Tibial artery (tissue), 4 donors: ENCODE results near the gene TRIM54.

Experiments
- DNase-seq, 2 donors: peaks; one replicate each; pipeline ENCODE4 v3.0.0-alpha.2; 2019
- H3K27ac ChIP-seq, 2 donors: fragments of 200-600 bp; sonication (generic) in 1 of 2; 1 replicate in 1 of 2; 2 replicates in 1 of 2; pipeline ENCODE4 v1.5.1; 2018 to 2019; ENCODE audit warnings: mild to moderate bottlenecking in 1 of 2
- H3K27me3 ChIP-seq, 2 donors: fragments of 200-600 bp; sonication (generic) in 1 of 2; one replicate each; pipeline versions ENCODE4 v1.5.1 to v1.6.0; 2016 to 2019
- H3K36me3 ChIP-seq, 3 donors: fragments of 200-600 bp; sonication (generic) in 2 of 3; one replicate each; pipeline ENCODE4 v1.5.1; 2016 to 2019; ENCODE audit warnings: mild to moderate bottlenecking in 2 of 3
- H3K4me1 ChIP-seq, 4 donors: fragments of 200-600 bp; sonication (generic) in 2 of 4; 1 replicate in 3 of 4; 2 replicates in 1 of 4; pipeline ENCODE4 v1.5.1; 2016 to 2019
- H3K4me3 ChIP-seq, 2 donors: fragments of 200-600 bp; sonication (generic) in 1 of 2; 1 replicate in 1 of 2; 2 replicates in 1 of 2; pipeline ENCODE4 v1.5.1; 2018 to 2019; ENCODE audit warnings: mild to moderate bottlenecking in 2 of 2
- H3K9me3 ChIP-seq, 3 donors: fragments of 200-600 bp; sonication (generic) in 1 of 3; one replicate each; pipeline ENCODE4 v1.5.1; 2016 to 2019
- CTCF ChIP-seq, 2 experiments: fragments of 200-600 bp in 1 of 2; fragments of 450-650 bp in 1 of 2; IDR thresholded peaks; one replicate each; pipeline ENCODE4 v1.5.1; 2017 to 2019; ENCODE audit warnings: antibody characterized with exemption in 2 of 2, mild to moderate bottlenecking in 1 of 2, moderate library complexity in 1 of 2
- intact Hi-C: fragments of 100-400 bp; cut with DNase I; formaldehyde crosslinking; loops from one replicate; pipeline ENCODE4 v1.15.0; 2023; ENCODE audit warnings: low total_unique reads

The TRIM54 gene

GRCh38 chr2:27250652-27251379 is 31.4 kb upstream of the TRIM54 start:
- no peaks in the 10 kb centered on the region for H3K36me3 ChIP-seq
- no peak overlapping the region for H3K27ac ChIP-seq
- H3K27me3 ChIP-seq, result no peaks in the 10 kb centered on the region
- TF ChIP-seq CTCF (IDR thresholded peaks at IDR 0.05), result no peak
- H3K9me3 ChIP-seq, result no peaks in the 10 kb centered on the region
- DNase-seq, result no peak
- intact Hi-C loops, result no loop called here
- H3K4me3 ChIP-seq, result no peak overlapping the region
- H3K4me1 ChIP-seq, result peaks cover 0 to 24% (median 3%) of the 10 kb centered on the region in 4 donors

- Histone ChIP-seq H3K4me1 (peaks cover 0 to 29% (median 3%) of the 10 kb centered on the region in 4 donors), H3K4me3 (no peak overlapping the region), H3K27me3 (no peaks in the 10 kb centered on the region), H3K9me3 (no peaks in the 10 kb centered on the region), H3K27ac (no peak overlapping the region), H3K36me3 (no peaks in the 10 kb centered on the region)
- no peak for TF ChIP-seq CTCF (IDR thresholded peaks at IDR 0.05)
- intact Hi-C loops, result no loop called here
- DNase-seq, result no peak
Observed at GRCh38 chr2:27251766-27252165, 30.5 kb upstream of the TRIM54 start.

- Histone ChIP-seq H3K4me1 (peaks cover 0 to 14% (median 0%) of the 10 kb centered on the region in 4 donors), H3K4me3 (no peak overlapping the region), H3K27ac (no peak overlapping the region), H3K27me3 (peaks cover 0 to 32% of the 10 kb centered on the region in 2 donors), H3K36me3 (no peaks in the 10 kb centered on the region), H3K9me3 (no peaks in the 10 kb centered on the region)
- no peak for DNase-seq
- TF ChIP-seq CTCF (IDR thresholded peaks at IDR 0.05), result no peak
- intact Hi-C loops, result no loop called here
Observed at GRCh38 chr2:27255187-27255586, 27.0 kb upstream of the TRIM54 start.

GRCh38 chr2:27255660-27256059 is 26.6 kb upstream of the TRIM54 start:
- no peak overlapping the region for H3K4me3 ChIP-seq
- intact Hi-C loops, result no loop called here
- no peaks in the 10 kb centered on the region for H3K36me3 ChIP-seq
- no peak for DNase-seq
- H3K9me3 ChIP-seq, result no peaks in the 10 kb centered on the region
- TF ChIP-seq CTCF (IDR thresholded peaks at IDR 0.05), result no peak
- H3K4me1 ChIP-seq, result peaks cover 0 to 13% (median 0%) of the 10 kb centered on the region in 4 donors
- H3K27ac ChIP-seq, result no peak overlapping the region
- peaks cover 0 to 35% of the 10 kb centered on the region in 2 donors for H3K27me3 ChIP-seq

GRCh38 chr2:27256855-27257454 is 25.3 kb upstream of the TRIM54 start:
- H3K4me1 ChIP-seq, result peaks cover 0 to 18% (median 3%) of the 10 kb centered on the region in 4 donors
- peaks cover 0 to 48% of the 10 kb centered on the region in 2 donors for H3K27me3 ChIP-seq
- DNase-seq, result no peak
- no peaks in the 10 kb centered on the region for H3K36me3 ChIP-seq
- no peaks in the 10 kb centered on the region for H3K9me3 ChIP-seq
- intact Hi-C loops, result no loop called here
- no peak overlapping the region for H3K27ac ChIP-seq
- no peak overlapping the region for H3K4me3 ChIP-seq
- TF ChIP-seq CTCF (IDR thresholded peaks at IDR 0.05), result no peak
